ENCODE data around the gene CELF1. TPM values are rescaled to one million over a fixed set of nuclear protein-coding genes. Genes with fewer than 3 reads are reported as not detected.

Gene CELF1
- total and polyA plus RNA-seq, 12 donors, result 24.4 to 97.0 (median 85.5) TPM

- no peaks in the 10 kb centered on the region for H3K27me3 ChIP-seq
- no peaks in the 10 kb centered on the region for H3K9me3 ChIP-seq
- TF ChIP-seq, protein P1, sequence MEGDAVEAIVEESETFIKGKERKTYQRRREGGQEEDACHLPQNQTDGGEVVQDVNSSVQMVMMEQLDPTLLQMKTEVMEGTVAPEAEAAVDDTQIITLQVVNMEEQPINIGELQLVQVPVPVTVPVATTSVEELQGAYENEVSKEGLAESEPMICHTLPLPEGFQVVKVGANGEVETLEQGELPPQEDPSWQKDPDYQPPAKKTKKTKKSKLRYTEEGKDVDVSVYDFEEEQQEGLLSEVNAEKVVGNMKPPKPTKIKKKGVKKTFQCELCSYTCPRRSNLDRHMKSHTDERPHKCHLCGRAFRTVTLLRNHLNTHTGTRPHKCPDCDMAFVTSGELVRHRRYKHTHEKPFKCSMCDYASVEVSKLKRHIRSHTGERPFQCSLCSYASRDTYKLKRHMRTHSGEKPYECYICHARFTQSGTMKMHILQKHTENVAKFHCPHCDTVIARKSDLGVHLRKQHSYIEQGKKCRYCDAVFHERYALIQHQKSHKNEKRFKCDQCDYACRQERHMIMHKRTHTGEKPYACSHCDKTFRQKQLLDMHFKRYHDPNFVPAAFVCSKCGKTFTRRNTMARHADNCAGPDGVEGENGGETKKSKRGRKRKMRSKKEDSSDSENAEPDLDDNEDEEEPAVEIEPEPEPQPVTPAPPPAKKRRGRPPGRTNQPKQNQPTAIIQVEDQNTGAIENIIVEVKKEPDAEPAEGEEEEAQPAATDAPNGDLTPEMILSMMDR (IDR thresholded peaks at IDR 0.05), result no peak
- 23 to 32% methylated on average over 8 of the region's 8 CpGs for WGBS, 2 donors
- intact Hi-C loops (cut with DNase I), result loop anchor here in 1 of 10 donors (5.0 kb wide), 1 partner anchor 35 kb away; no protein-coding TSS in a partner anchor
- DNase-seq (no peak), ATAC-seq (peak in 7 of 8 donors; percentile 10 to 66 (median 29))
- peaks cover 16 to 51% (median 35%) of the 10 kb centered on the region in 9 donors for H3K4me1 ChIP-seq
- H3K36me3 ChIP-seq, result peaks cover 0 to 93% (median 20%) of the 10 kb centered on the region in 9 donors
- peak overlapping the region in 6 of 10 donors; percentile 17 to 73 (median 40) for H3K27ac ChIP-seq
- H3K4me3 ChIP-seq, result no peak overlapping the region
Observed at GRCh38 chr11:47572715-47573255, 19.9 kb upstream of the CELF1 start.

GRCh38 chr11:47571895-47572294, 19.0 kb upstream of the CELF1 start:
- 27 to 30% methylated on average over 1 of the region's 1 CpG for WGBS, 2 donors
- Histone ChIP-seq H3K27ac (peak overlapping the region in 3 of 10 donors; percentile 11 to 73 (median 63)), H3K4me1 (peaks cover 14 to 45% (median 27%) of the 10 kb centered on the region in 9 donors), H3K27me3 (no peaks in the 10 kb centered on the region), H3K4me3 (no peak overlapping the region), H3K9me3 (no peaks in the 10 kb centered on the region), H3K36me3 (peaks cover 0 to 85% (median 20%) of the 10 kb centered on the region in 9 donors)
- intact Hi-C loops (cut with DNase I), result loop anchor here in 1 of 10 donors (5.0 kb wide), 1 partner anchor 35 kb away; no protein-coding TSS in a partner anchor
- TF ChIP-seq, protein P1 (IDR thresholded peaks at IDR 0.05), result no peak
- DNase-seq (no peak), ATAC-seq (peak in 3 of 8 donors; percentile 42 to 52 (median 45))

DNA sequence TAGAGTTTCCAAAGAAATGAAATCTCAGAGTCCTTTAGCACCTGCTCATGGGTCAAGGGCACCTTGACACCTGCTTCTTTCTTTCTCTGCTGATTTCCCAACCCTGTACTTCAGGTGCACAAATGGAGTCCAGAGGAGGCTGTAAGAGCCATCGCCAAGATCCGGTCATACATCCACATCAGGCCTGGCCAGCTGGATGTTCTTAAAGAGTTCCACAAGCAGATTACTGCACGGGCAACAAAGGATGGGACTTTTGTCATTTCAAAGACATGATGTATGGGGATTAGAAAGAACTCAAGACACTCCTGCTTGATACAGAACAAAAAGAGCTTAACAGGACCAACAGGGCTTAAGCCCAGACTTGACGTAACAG, 18.4 kb upstream of the CELF1 start:
- Histone ChIP-seq H3K27ac (peak overlapping the region in 1 of 10 donors; percentile 73), H3K9me3 (no peaks in the 10 kb centered on the region), H3K4me3 (no peak overlapping the region), H3K27me3 (no peaks in the 10 kb centered on the region), H3K36me3 (peaks cover 0 to 79% (median 20%) of the 10 kb centered on the region in 9 donors), H3K4me1 (peaks cover 14 to 45% (median 29%) of the 10 kb centered on the region in 9 donors)
- DNase-seq (no peak), ATAC-seq (no peak)
- TF ChIP-seq, protein P1 (IDR thresholded peaks at IDR 0.05), result no peak
- intact Hi-C loops (cut with DNase I), result loop anchor here in 1 of 10 donors (5.0 kb wide), 1 partner anchor 36 kb away; no protein-coding TSS in a partner anchor
- WGBS, 2 donors, result 84 to 89% methylated on average over 4 of the region's 4 CpGs

- no peak for ATAC-seq
- no peaks in the 10 kb centered on the region for H3K27me3 ChIP-seq
- no peak overlapping the region for H3K4me3 ChIP-seq
- H3K27ac ChIP-seq, result peak overlapping the region in 1 of 10 donors; percentile 73
- no peak for DNase-seq
- WGBS, 2 donors, result 92 to 94% methylated on average over 3 of the region's 3 CpGs
- H3K9me3 ChIP-seq, result no peaks in the 10 kb centered on the region
- H3K4me1 ChIP-seq, result peaks cover 16 to 49% (median 29%) of the 10 kb centered on the region in 9 donors
- H3K36me3 ChIP-seq, result peaks cover 0 to 74% (median 20%) of the 10 kb centered on the region in 9 donors
- intact Hi-C loops (cut with DNase I), result loop anchor here in 1 of 10 donors (5.0 kb wide), 1 partner anchor 36 kb away; no protein-coding TSS in a partner anchor
- TF ChIP-seq, protein P1 (IDR thresholded peaks at IDR 0.05), result no peak
Observed at GRCh38 chr11:47570651-47571356, 17.9 kb upstream of the CELF1 start.
